Psoas muscle (tissue), 8 donors: Measurements from ENCODE around the gene SOX9. TPM values are rescaled to one million over a fixed set of nuclear protein-coding genes. Genes with fewer than 3 reads are reported as not detected.

ENCODE experiments used
- ATAC-seq, 4 donors: fragments of 200-7000 bp; cut with Tn5 transposase; one replicate each; pipeline ENCODE4 v1.9.1; 2020; ENCODE audit warnings: moderate library complexity in 3 of 4, mild to moderate bottlenecking in 2 of 4
- DNase-seq, 2 donors: peaks; one replicate each; pipeline ENCODE4 v3.0.0-alpha.2; 2020
- H3K27ac ChIP-seq: fragments of 200-600 bp; one replicate; pipeline ENCODE4 v1.8.0; 2022
- H3K27me3 ChIP-seq, 3 donors: fragments of 200-600 bp in 1 of 3; one replicate each; pipeline versions ENCODE4 v1.6.1 to v1.8.0; 2013 to 2022; ENCODE audit warnings: low read length in 2 of 3, mild to moderate bottlenecking in 2 of 3, moderate library complexity in 1 of 3; ENCODE audit not compliant: insufficient read depth in 3 of 3
- H3K36me3 ChIP-seq, 2 donors: fragments of 200-600 bp in 1 of 2; one replicate each; pipeline versions ENCODE4 v1.6.1 to v1.8.0; 2013 to 2022; ENCODE audit warnings: low read depth in 1 of 2, mild to moderate bottlenecking in 1 of 2, moderate library complexity in 1 of 2; ENCODE audit not compliant: insufficient read depth in 1 of 2
- H3K4me1 ChIP-seq: fragments of 200-600 bp; one replicate; pipeline ENCODE4 v1.8.0; 2022
- H3K4me3 ChIP-seq: fragments of 200-600 bp; one replicate; pipeline ENCODE4 v1.8.0; 2022; ENCODE audit warnings: mild to moderate bottlenecking
- H3K9me3 ChIP-seq: fragments of 200-600 bp; one replicate; pipeline ENCODE4 v1.8.0; 2022
- WGBS, 3 donors: extraction: QIAGEN DNeasy Blood & Tissue Kit; methylation state at CpG; one replicate each; pipeline versions ENCODE4 v1.1.6 to v1.1.7; 2013; 5-methylcytosine and 5-hydroxymethylcytosine counted together
- intact Hi-C, 2 donors: fragments of 100-400 bp; cut with DNase I; formaldehyde crosslinking; loops; one replicate each; pipeline versions ENCODE4 v1.11.0 to v1.14.2; 2022
- polyA plus RNA-seq, 3 donors: library from polyadenylated mRNA; stranded (reverse); fragments of 200-250 nt; gene quantifications; one replicate each; pipeline ENCODE4 v1.2.3, GENCODE V29; 2013
- total RNA-seq, 4 donors: library from RNA; stranded (reverse); fragmentation: NEBNext Ultra II Directional in 2 of 4; extraction: Animal tissue kit (Norgen Biotek cat#: 25700) in 2 of 4; gene quantifications; one replicate each; pipeline versions ENCODE4 v1.2.1 to v1.2.4, GENCODE V29; 2021 to 2023
- TF ChIP-seq, protein P1 (sequence below): fragments of 200-600 bp; IDR thresholded peaks from one replicate; pipeline ENCODE4 v1.8.0; 2022; ENCODE audit warnings: antibody characterized with exemption
- donor health status: healthy with polysubstance abuse.
- donor health status: DM: no; HTN: no; CAD: no; lungs with moderate emphysema.
- donor health status: Bipolar disorder and iron deficiency.
- donor health status: healthy.
- donor health status: DM: yes; HTN: yes; CAD: no.
- donor health status: DM: no; HTN: no; CAD: no.
- donor health status: DM: no; HTN: no; CAD: no.
- donor health status: DM: yes; HTN: yes; CAD: no.

The SOX9 gene
- total and polyA plus RNA-seq, 7 donors = 0.58 to 2.7 (median 1.6) TPM

DNA sequence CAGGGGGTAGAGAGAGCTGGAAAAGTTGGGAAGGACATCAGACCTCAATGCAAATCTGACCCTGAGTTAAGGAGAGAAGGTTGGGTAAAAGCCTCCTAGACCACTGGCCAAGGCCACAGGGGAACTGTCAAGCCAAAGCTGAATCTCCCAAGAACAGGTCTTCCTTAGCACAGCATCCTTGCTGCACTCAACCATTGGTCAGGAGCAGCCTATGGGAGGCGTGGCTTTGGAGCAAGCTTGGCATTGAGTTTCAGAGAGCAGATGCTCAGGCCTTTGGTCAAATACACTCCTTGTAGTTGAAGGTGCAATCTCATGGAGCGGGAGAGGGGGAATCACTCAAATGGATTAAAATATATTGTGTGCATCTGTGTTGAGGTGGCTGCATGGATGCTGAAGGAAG, 21.8 kb downstream of the SOX9 start:
- no peaks in the 10 kb centered on the region for H3K4me1 ChIP-seq
- ATAC-seq = no peak
- H3K4me3 ChIP-seq = no peak overlapping the region
- intact Hi-C loops = no loop called here
- no peak for DNase-seq
- TF ChIP-seq, protein P1, sequence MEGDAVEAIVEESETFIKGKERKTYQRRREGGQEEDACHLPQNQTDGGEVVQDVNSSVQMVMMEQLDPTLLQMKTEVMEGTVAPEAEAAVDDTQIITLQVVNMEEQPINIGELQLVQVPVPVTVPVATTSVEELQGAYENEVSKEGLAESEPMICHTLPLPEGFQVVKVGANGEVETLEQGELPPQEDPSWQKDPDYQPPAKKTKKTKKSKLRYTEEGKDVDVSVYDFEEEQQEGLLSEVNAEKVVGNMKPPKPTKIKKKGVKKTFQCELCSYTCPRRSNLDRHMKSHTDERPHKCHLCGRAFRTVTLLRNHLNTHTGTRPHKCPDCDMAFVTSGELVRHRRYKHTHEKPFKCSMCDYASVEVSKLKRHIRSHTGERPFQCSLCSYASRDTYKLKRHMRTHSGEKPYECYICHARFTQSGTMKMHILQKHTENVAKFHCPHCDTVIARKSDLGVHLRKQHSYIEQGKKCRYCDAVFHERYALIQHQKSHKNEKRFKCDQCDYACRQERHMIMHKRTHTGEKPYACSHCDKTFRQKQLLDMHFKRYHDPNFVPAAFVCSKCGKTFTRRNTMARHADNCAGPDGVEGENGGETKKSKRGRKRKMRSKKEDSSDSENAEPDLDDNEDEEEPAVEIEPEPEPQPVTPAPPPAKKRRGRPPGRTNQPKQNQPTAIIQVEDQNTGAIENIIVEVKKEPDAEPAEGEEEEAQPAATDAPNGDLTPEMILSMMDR = no peak
- H3K9me3 ChIP-seq = no peaks in the 10 kb centered on the region
- peaks cover 0 to 6% (median 1%) of the 10 kb centered on the region in 3 donors for H3K27me3 ChIP-seq
- no peaks in the 10 kb centered on the region for H3K36me3 ChIP-seq
- 94 to 97% (median 96%) methylated on average over 2 of the region's 2 CpGs for WGBS, 3 donors
- H3K27ac ChIP-seq = no peak overlapping the region

DNA sequence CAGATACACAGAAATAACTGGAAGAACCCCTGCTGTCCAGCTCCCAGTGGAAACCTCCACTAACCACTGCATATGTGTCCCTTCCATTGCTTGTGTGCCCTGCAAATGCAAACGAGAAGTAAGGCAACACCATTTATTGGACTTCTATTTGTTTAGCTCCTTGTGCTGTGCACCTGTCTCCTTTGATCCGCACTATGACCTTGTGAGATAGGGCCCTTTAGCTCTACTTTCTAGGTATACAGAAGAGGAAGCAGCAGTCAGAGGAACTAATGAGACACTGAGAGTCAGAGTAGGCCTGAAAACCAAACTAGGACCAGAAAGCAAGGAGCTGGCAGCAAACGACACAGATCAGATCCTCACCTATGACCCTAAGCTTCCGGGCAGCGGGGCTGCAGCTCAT, 22.4 kb downstream of the SOX9 start:
- TF ChIP-seq, protein P1 = no peak
- DNase-seq = no peak
- Histone ChIP-seq H3K27me3 (peaks cover 0 to 6% (median 2%) of the 10 kb centered on the region in 3 donors), H3K36me3 (no peaks in the 10 kb centered on the region), H3K27ac (no peak overlapping the region), H3K4me3 (no peak overlapping the region), H3K9me3 (no peaks in the 10 kb centered on the region), H3K4me1 (no peaks in the 10 kb centered on the region)
- ATAC-seq = no peak
- intact Hi-C loops = no loop called here
- 72 to 81% (median 75%) methylated on average over 5 of the region's 5 CpGs for WGBS, 3 donors

- DNase-seq (no peak), ATAC-seq (no peak)
- H3K36me3 ChIP-seq = no peaks in the 10 kb centered on the region
- intact Hi-C loops = no loop called here
- H3K27me3 ChIP-seq = peaks cover 0 to 2% (median 0%) of the 10 kb centered on the region in 3 donors
- 65 to 92% (median 73%) methylated on average over 2 of the region's 2 CpGs for WGBS, 3 donors
- no peaks in the 10 kb centered on the region for H3K9me3 ChIP-seq
- H3K27ac ChIP-seq = no peak overlapping the region
- H3K4me1 ChIP-seq = no peaks in the 10 kb centered on the region
- TF ChIP-seq, protein P1 = no peak
- H3K4me3 ChIP-seq = no peak overlapping the region
These were observed 23.3 kb downstream of the SOX9 start for GRCh38 chr17:72144101-72144500.

- Histone ChIP-seq H3K4me3 (no peak overlapping the region), H3K36me3 (no peaks in the 10 kb centered on the region), H3K4me1 (no peaks in the 10 kb centered on the region), H3K27me3 (peaks cover 0 to 2% (median 0%) of the 10 kb centered on the region in 3 donors), H3K27ac (no peak overlapping the region), H3K9me3 (no peaks in the 10 kb centered on the region)
- TF ChIP-seq, protein P1 = no peak
- intact Hi-C loops = no loop called here
- no peak for ATAC-seq
- 82 to 93% (median 90%) methylated on average over 3 of the region's 3 CpGs for WGBS, 3 donors
- DNase-seq = no peak
These were observed 24.7 kb downstream of the SOX9 start for GRCh38 chr17:72145562-72145961.

GRCh38 chr17:72145962-72146361, 25.1 kb downstream of the SOX9 start:
- intact Hi-C loops = no loop called here
- 71 to 88% (median 82%) methylated on average over 2 of the region's 2 CpGs for WGBS, 3 donors
- TF ChIP-seq, protein P1 = no peak
- ATAC-seq = no peak
- Histone ChIP-seq H3K4me3 (no peak overlapping the region), H3K4me1 (no peaks in the 10 kb centered on the region), H3K9me3 (no peaks in the 10 kb centered on the region), H3K36me3 (no peaks in the 10 kb centered on the region), H3K27ac (no peak overlapping the region), H3K27me3 (peaks cover 0 to 2% (median 0%) of the 10 kb centered on the region in 3 donors)
- no peak for DNase-seq
